ENCODE data around the gene SLC30A7.
A peak's percentile ranks its signal among the peaks of the same experiment; 100 is the strongest.

Gene SLC30A7

DNA sequence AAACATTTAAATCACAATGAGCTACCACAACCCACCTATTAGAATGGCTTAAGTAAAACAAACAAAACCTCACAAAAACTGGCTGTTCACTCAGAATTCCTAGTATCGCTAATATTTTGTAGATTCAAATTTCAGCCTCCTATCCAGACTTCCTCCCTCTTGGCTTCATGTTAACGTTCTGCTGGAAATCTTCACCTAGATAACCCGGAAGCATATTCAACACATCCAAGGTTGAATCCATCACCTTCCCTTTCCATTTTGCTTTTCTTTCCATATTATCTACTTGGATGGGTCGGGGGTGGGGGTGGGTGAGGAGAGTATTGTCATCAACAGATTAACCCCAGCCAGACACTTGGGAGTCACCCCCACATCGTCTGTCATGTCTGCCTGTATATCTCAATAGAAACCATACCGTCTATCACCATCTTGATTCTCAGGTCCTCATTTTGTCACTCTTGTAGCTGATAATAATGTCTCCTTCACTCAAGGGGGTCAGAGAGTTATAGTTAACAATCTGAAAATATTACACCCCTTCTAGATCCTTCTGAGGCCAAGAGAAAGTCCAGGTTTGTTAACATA lies 131.4 kb downstream of the SLC30A7 start:
- no peak overlapping the region for H2AFZ ChIP-seq (ENCODE audit: low read length)
- no peak overlapping the region for H3K27ac ChIP-seq (ENCODE audit: low read depth, low read length, poor library complexity, severe bottlenecking)
- H3K4me3 ChIP-seq (ENCODE audit: low read depth, low read length, poor library complexity, severe bottlenecking) = peak overlapping the region; percentile 71
- peaks cover 41% of the 10 kb centered on the region for H3K36me3 ChIP-seq (ENCODE audit: insufficient read depth, low read length)
- H3K9ac ChIP-seq (ENCODE audit: low read length) = no peak overlapping the region
- H3K4me2 ChIP-seq (ENCODE audit: low read length) = peak overlapping the region; percentile 91
- peaks cover 34% of the 10 kb centered on the region for H3K79me2 ChIP-seq (ENCODE audit: insufficient read depth, low read length)
- H4K20me1 ChIP-seq (ENCODE audit: insufficient read depth, low read length) = no peaks in the 10 kb centered on the region
- H3F3A ChIP-seq (ENCODE audit: insufficient read depth, low read length) = no peaks in the 10 kb centered on the region
- TF ChIP-seq CTCF (IDR thresholded peaks at IDR 0.05; ENCODE audit: low read length) = no peak
- TF ChIP-seq EZH2 (IDR thresholded peaks at IDR 0.05; ENCODE audit: borderline replicate concordance, low read length) = no peak
- H3K4me1 ChIP-seq (ENCODE audit: insufficient read depth, low read length, severe bottlenecking) = peaks cover 35% of the 10 kb centered on the region
- no peaks in the 10 kb centered on the region for H3K9me3 ChIP-seq (ENCODE audit: low read length)
- no peaks in the 10 kb centered on the region for H3K9me2 ChIP-seq (ENCODE audit: low read depth, low read length)
- no peaks in the 10 kb centered on the region for H3K27me3 ChIP-seq (ENCODE audit: insufficient read depth, low read length)

GRCh38 chr1:101028466-101028865 lies 132.6 kb downstream of the SLC30A7 start:
- H3K79me2 ChIP-seq (ENCODE audit: insufficient read depth, low read length) = peaks cover 37% of the 10 kb centered on the region
- H3K36me3 ChIP-seq (ENCODE audit: insufficient read depth, low read length) = peaks cover 38% of the 10 kb centered on the region
- no peaks in the 10 kb centered on the region for H3K9me2 ChIP-seq (ENCODE audit: low read depth, low read length)
- no peaks in the 10 kb centered on the region for H4K20me1 ChIP-seq (ENCODE audit: insufficient read depth, low read length)
- peaks cover 35% of the 10 kb centered on the region for H3K4me1 ChIP-seq (ENCODE audit: insufficient read depth, low read length, severe bottlenecking)
- no peak overlapping the region for H2AFZ ChIP-seq (ENCODE audit: low read length)
- H3F3A ChIP-seq (ENCODE audit: insufficient read depth, low read length) = no peaks in the 10 kb centered on the region
- no peak overlapping the region for H3K27ac ChIP-seq (ENCODE audit: low read depth, low read length, poor library complexity, severe bottlenecking)
- H3K27me3 ChIP-seq (ENCODE audit: insufficient read depth, low read length) = no peaks in the 10 kb centered on the region
- H3K4me3 ChIP-seq (ENCODE audit: low read depth, low read length, poor library complexity, severe bottlenecking) = no peak overlapping the region
- H3K9me3 ChIP-seq (ENCODE audit: low read length) = peaks cover 3% of the 10 kb centered on the region; the same call in 1 of the 2 replicates
- H3K9ac ChIP-seq (ENCODE audit: low read length) = no peak overlapping the region
- no peak for TF ChIP-seq EZH2 (IDR thresholded peaks at IDR 0.05; ENCODE audit: borderline replicate concordance, low read length)
- no peak overlapping the region; the same call in 1 of the 2 replicates for H3K4me2 ChIP-seq (ENCODE audit: low read length)

GRCh38 chr1:101029184-101029583 lies 133.3 kb downstream of the SLC30A7 start:
- Histone ChIP-seq H3K9me2 (ENCODE audit: low read depth, low read length) (no peaks in the 10 kb centered on the region), H3K9ac (ENCODE audit: low read length) (no peak overlapping the region), H4K20me1 (ENCODE audit: insufficient read depth, low read length) (no peaks in the 10 kb centered on the region), H3K27me3 (ENCODE audit: insufficient read depth, low read length) (no peaks in the 10 kb centered on the region), H3K27ac (ENCODE audit: low read depth, low read length, poor library complexity, severe bottlenecking) (no peak overlapping the region), H3K4me1 (ENCODE audit: insufficient read depth, low read length, severe bottlenecking) (peaks cover 34% of the 10 kb centered on the region), H3K4me3 (ENCODE audit: low read depth, low read length, poor library complexity, severe bottlenecking) (no peak overlapping the region), H2AFZ (ENCODE audit: low read length) (no peak overlapping the region), H3F3A (ENCODE audit: insufficient read depth, low read length) (no peaks in the 10 kb centered on the region), H3K9me3 (ENCODE audit: low read length) (peaks cover 3% of the 10 kb centered on the region; the same call in 1 of the 2 replicates), H3K4me2 (ENCODE audit: low read length) (no peak overlapping the region), H3K79me2 (ENCODE audit: insufficient read depth, low read length) (peaks cover 39% of the 10 kb centered on the region), H3K36me3 (ENCODE audit: insufficient read depth, low read length) (peaks cover 33% of the 10 kb centered on the region)
- no peak for TF ChIP-seq CTCF (IDR thresholded peaks at IDR 0.05; ENCODE audit: low read length)
- TF ChIP-seq EZH2 (IDR thresholded peaks at IDR 0.05; ENCODE audit: borderline replicate concordance, low read length) = no peak

GRCh38 chr1:101030881-101031280 lies 135.0 kb downstream of the SLC30A7 start:
- Histone ChIP-seq H3K9me2 (ENCODE audit: low read depth, low read length) (no peaks in the 10 kb centered on the region), H3F3A (ENCODE audit: insufficient read depth, low read length) (no peaks in the 10 kb centered on the region), H3K4me3 (ENCODE audit: low read depth, low read length, poor library complexity, severe bottlenecking) (no peak overlapping the region), H3K27ac (ENCODE audit: low read depth, low read length, poor library complexity, severe bottlenecking) (no peak overlapping the region), H4K20me1 (ENCODE audit: insufficient read depth, low read length) (no peaks in the 10 kb centered on the region), H3K79me2 (ENCODE audit: insufficient read depth, low read length) (peaks cover 39% of the 10 kb centered on the region), H3K4me2 (ENCODE audit: low read length) (no peak overlapping the region), H3K9me3 (ENCODE audit: low read length) (peaks cover 3% of the 10 kb centered on the region; the same call in 1 of the 2 replicates), H2AFZ (ENCODE audit: low read length) (no peak overlapping the region), H3K4me1 (ENCODE audit: insufficient read depth, low read length, severe bottlenecking) (peaks cover 25% of the 10 kb centered on the region), H3K36me3 (ENCODE audit: insufficient read depth, low read length) (peaks cover 33% of the 10 kb centered on the region), H3K27me3 (ENCODE audit: insufficient read depth, low read length) (no peaks in the 10 kb centered on the region), H3K9ac (ENCODE audit: low read length) (no peak overlapping the region)
- TF ChIP-seq CTCF (IDR thresholded peaks at IDR 0.05; ENCODE audit: low read length) (no peak), EZH2 (IDR thresholded peaks at IDR 0.05; ENCODE audit: borderline replicate concordance, low read length) (no peak)

Measured in OCI-LY1 (cell line).